Measurements from ENCODE around the gene CES2.
A peak's percentile ranks its signal among the peaks of the same experiment; 100 is the strongest.

CES2 gene

DNA sequence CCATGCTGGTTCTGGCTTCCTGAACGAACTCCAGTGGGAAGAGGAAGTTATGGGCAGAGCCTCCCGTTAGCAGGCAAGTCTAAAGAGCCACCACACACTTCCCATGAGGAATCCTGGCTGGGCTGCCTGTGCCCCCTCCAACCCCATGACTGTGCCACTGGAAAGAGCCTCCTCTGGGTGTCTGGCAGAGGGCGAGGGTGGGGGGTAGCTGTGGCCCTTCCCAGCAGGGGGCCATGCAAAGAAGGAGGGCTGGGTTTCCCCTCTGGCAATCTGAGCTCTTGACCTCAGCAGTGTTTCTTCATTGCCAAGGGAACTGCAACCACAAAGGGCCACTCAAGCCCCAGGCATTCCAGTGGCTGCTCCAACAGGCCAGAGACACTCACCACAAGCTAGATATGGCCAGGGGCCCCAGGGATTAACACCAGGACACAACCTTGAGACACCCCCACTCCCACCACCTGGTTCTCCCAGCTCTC, 8.3 kb upstream of the CES2 start:
- Histone ChIP-seq H3K36me3 (ENCODE audit: low read length) (no peaks in the 10 kb centered on the region), H3K27ac (ENCODE audit: low read depth, low read length) (no peak overlapping the region), H3K9me2 (replicated peaks; ENCODE audit: insufficient read depth, low read length) (no peaks in the 10 kb centered on the region), H3F3A (ENCODE audit: insufficient read depth) (0 out of 2 replicates have a peak, but pooled peaks cover 3% of the 10 kb centered on the region), H4K20me1 (ENCODE audit: low read depth, low read length) (no peaks in the 10 kb centered on the region), H3K4me3 (ENCODE audit: insufficient read depth, low read length, poor library complexity, severe bottlenecking) (no peak overlapping the region), H2AFZ (ENCODE audit: low read depth, low read length, severe bottlenecking) (no peak overlapping the region), H3K27me3 (ENCODE audit: low read length) (no peaks in the 10 kb centered on the region), H3K79me2 (ENCODE audit: insufficient read depth, low read length) (no peaks in the 10 kb centered on the region), H3K9ac (ENCODE audit: low read length) (no peak overlapping the region), H3K4me2 (ENCODE audit: low read depth, low read length, poor library complexity, severe bottlenecking) (no peak overlapping the region), H3K9me3 (ENCODE audit: insufficient read depth, low read length) (no peaks in the 10 kb centered on the region)
- TF ChIP-seq EZH2phosphoT487 (conservative IDR thresholded peaks at IDR 0.05; ENCODE audit: low read length) (no peak), CTCF (IDR thresholded peaks at IDR 0.05; ENCODE audit: insufficient read depth, low read length, poor library complexity, severe bottlenecking) (no peak)

- no peaks in the 10 kb centered on the region for H3K36me3 ChIP-seq (ENCODE audit: low read length)
- TF ChIP-seq EZH2phosphoT487 (conservative IDR thresholded peaks at IDR 0.05; ENCODE audit: low read length) (no peak), CTCF (IDR thresholded peaks at IDR 0.05; ENCODE audit: insufficient read depth, low read length, poor library complexity, severe bottlenecking) (no peak)
- H4K20me1 ChIP-seq (ENCODE audit: low read depth, low read length), result no peaks in the 10 kb centered on the region
- 0 out of 2 replicates have a peak, but pooled peaks cover 3% of the 10 kb centered on the region for H3F3A ChIP-seq (ENCODE audit: insufficient read depth)
- no peak overlapping the region for H3K9ac ChIP-seq (ENCODE audit: low read length)
- H3K4me3 ChIP-seq (ENCODE audit: insufficient read depth, low read length, poor library complexity, severe bottlenecking), result no peak overlapping the region
- H3K27ac ChIP-seq (ENCODE audit: low read depth, low read length), result no peak overlapping the region
- H3K79me2 ChIP-seq (ENCODE audit: insufficient read depth, low read length), result no peaks in the 10 kb centered on the region
- H3K9me2 ChIP-seq (replicated peaks; ENCODE audit: insufficient read depth, low read length), result no peaks in the 10 kb centered on the region
- H3K4me2 ChIP-seq (ENCODE audit: low read depth, low read length, poor library complexity, severe bottlenecking), result no peak overlapping the region
- H2AFZ ChIP-seq (ENCODE audit: low read depth, low read length, severe bottlenecking), result no peak overlapping the region
- H3K9me3 ChIP-seq (ENCODE audit: insufficient read depth, low read length), result no peaks in the 10 kb centered on the region
- no peaks in the 10 kb centered on the region for H3K27me3 ChIP-seq (ENCODE audit: low read length)
These were observed 7.2 kb upstream of the CES2 start for GRCh38 chr16:66927918-66928649.

DNA sequence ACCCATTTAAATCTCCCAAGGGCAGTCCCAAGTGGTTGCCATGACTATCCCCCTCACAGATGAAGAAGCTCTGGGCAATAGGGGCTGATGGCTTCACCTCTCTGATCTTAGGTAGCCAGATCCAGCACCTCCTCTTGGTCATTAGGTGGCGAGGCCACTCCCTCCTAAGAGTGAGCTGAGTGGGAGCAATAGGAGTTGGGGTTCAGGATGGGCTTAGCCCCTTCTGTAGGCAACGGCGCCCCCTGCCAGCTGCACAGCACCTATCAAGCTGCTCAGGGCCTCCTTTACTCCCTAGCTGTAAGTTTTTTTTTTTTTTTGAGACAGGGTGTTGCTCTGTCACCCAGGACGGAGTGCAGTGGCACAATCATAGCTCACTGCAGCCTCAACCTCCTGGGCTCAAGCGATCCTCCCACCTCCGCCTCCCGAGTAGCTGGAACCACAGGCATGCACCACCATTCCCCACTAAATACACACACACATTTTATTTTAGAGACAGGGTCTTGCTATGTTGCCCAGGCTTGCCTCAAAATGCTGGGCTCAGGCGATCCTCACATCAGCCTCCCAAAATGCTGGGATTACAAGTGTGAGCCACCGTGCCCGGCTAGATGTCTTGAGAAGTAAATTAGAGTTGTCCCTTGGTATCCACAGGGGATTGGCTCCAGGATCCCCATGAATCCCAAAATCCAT, 6.5 kb upstream of the CES2 start:
- Histone ChIP-seq H3K36me3 (ENCODE audit: low read length) (no peaks in the 10 kb centered on the region), H3K4me2 (ENCODE audit: low read depth, low read length, poor library complexity, severe bottlenecking) (no peak overlapping the region), H3K9me2 (replicated peaks; ENCODE audit: insufficient read depth, low read length) (no peaks in the 10 kb centered on the region), H3K9ac (ENCODE audit: low read length) (no peak overlapping the region), H3K79me2 (ENCODE audit: insufficient read depth, low read length) (peaks cover 7% of the 10 kb centered on the region), H2AFZ (ENCODE audit: low read depth, low read length, severe bottlenecking) (no peak overlapping the region), H4K20me1 (ENCODE audit: low read depth, low read length) (no peaks in the 10 kb centered on the region), H3K9me3 (ENCODE audit: insufficient read depth, low read length) (no peaks in the 10 kb centered on the region), H3K27me3 (ENCODE audit: low read length) (no peaks in the 10 kb centered on the region), H3K4me3 (ENCODE audit: insufficient read depth, low read length, poor library complexity, severe bottlenecking) (no peak overlapping the region), H3F3A (ENCODE audit: insufficient read depth) (0 out of 2 replicates have a peak, but pooled peaks cover 3% of the 10 kb centered on the region), H3K27ac (ENCODE audit: low read depth, low read length) (no peak overlapping the region)
- TF ChIP-seq CTCF (IDR thresholded peaks at IDR 0.05; ENCODE audit: insufficient read depth, low read length, poor library complexity, severe bottlenecking), result peak; percentile 32
- TF ChIP-seq EZH2phosphoT487 (conservative IDR thresholded peaks at IDR 0.05; ENCODE audit: low read length), result no peak
